ENCODE measurements around the gene DNMT3A.

DNMT3A gene

DNA sequence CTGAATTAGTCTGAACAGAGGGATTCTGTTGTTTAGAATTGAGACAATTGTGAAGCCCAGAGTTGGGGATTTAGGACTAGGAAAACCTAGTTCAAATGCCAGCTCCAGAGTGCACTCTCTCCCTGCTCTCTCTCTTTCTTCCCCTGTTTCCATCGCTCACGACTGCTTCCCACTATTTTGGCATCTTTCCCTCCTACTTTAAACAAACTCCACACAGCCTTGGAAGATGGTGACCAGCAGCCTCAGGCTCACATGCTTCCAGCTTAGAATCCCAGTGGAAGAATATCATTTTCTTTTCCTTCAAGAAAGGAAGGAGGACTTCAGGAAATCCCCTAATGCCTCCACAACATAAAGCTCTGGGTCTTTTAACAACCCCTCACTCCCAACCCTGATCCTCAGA, 6.1 kb upstream of the DNMT3A start:
- no peak for FAIRE-seq

DNA sequence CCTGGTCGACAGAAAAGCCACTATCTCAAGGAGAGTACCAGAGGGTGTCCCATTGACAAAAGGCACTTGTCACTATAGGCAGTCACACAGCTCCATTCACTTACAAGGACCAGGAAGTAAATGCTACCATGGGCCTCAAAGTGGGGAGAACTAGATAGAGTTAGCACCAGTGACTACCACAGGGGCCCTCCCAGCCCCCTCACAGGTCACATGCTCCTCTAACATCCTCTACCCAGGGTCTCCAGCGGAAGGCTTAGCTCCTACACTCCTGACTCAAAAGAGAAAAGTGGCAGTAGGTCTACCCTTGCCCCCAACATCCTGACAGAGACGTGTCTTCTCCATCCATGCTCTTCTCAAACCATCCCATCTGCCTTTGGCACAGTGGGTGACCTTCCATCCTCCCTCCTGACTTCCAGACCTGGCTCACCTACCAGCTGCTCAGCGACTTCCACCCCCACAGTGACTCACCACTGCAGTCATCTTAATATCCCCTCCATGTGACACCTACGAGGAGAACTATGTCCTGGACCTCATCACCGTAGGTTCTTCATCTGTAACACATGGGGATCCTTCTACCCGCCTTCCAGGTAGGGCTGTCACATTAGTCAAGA, 5.6 kb upstream of the DNMT3A start:
- no peak for DNase-seq (ENCODE audit: extremely low spot score, insufficient read length, low read depth)
- FAIRE-seq: no peak

More for the DNA sequence above, 6.1 kb upstream of the DNMT3A start:
- DNase-seq (ENCODE audit: extremely low spot score, insufficient read length, low read depth): no peak

DNA sequence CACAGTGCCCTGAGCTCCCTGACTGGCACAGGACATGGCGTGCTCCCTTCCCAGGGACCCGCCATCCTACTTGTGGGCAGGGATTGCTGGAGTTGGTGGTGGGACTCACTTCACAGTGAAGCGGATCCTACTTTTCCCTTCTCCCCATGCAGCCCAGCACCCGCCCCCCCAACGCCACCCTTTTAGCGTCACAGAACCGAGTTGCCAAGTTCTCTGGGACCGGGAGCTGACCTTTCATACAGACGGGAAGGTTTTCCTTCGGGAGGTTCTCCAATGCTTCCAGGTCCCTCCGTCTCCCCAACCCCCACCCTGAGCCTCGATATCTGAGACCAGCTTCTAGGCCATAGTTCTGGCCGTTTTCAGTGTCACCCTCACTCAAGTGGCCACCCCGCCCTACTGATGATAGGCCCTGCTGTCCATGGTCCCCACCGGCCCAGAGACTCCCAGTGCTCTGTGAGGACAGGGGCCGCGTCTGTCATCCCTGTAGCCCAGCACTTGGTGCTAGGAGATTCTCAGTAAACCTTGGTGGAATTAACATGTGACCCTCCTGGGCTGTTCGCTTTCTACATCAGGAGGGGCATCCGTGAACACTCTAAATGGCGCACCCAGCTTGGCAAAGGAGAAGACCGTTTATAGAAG, 1.6 kb upstream of the DNMT3A start:
- FAIRE-seq (no peak), DNase-seq (ENCODE audit: extremely low spot score, insufficient read length, low read depth) (no peak)

DNA sequence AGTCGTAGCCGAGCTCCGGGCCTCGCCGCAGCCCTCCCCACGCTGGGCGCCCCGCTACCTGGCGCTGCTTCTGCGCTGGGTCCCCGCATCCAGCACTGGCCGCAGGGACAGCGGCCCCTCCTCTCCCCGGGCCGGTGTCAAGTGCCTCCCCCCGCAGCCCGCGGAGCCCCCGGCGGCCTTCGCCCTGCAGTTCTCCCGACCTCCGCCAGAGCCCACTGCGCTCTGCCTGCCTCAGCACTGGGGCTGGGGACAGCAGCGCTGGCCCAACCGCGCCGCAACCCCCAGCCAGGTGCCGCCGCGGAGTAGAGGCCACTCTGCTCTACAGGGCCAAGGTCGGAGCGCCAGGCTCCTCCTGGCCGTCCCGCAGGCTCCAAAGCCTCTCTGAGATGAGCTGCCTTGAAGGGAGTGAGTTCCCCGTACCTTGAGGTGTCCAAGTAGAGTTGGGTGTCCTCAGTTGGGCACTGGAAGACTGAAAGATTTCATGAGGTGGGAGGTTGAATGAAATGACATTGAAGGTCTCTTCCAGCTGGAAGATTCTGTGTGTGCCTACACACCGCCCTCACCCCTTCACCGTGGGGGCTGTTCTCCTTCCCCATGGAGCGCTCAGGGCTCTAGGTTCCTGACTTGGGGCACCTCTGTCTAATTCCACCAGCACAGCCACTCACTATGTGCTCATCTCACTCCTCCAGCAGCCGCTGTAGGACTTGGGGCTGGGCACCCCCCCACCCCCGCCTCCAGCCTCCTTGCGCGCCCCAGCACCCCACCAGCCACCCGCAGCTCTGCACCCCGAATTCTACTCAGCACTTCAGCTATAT, 854 bp upstream of the DNMT3A start:
- FAIRE-seq (peak; percentile 84), DNase-seq (ENCODE audit: extremely low spot score, insufficient read length, low read depth) (peak; percentile 89)

DNA sequence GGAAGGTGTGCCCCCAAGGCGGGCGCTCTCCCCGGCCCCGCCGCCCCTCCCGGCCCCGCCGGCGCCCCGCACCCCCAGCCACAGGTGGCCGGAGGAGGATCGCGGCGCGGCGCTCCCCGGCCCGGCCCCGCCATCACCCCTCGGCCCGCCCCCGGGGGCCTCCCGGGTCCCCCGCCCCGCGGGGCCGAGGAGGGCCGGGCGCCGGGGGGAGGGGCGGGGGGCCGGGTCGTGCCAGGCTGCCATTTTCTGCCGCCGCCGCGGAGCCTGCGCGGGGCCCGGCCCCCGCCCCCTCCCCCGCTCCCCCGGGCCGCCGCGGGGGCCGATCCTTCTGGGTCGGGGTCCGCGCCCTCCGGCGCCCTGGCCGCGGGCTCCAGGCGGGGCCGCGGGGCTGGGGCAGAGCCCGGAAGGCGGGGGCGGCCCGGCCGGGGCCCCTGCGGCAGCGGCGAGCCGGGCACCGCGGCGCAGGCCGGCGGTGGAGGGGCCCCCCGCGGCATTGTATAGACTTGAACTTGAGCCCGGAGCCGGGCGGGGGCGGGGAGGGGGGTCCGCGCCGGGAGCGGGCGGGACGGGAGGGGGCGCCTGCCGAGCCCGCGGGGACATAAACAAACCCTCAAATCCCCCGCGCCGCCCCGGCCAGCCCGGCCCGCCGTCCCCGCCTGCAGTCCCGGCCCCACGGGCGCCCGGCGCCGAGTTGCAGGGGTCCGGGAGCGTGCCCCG, 556 bp downstream of the DNMT3A start:
- DNase-seq (ENCODE audit: extremely low spot score, insufficient read length, low read depth) (no peak), FAIRE-seq (no peak)

DNA sequence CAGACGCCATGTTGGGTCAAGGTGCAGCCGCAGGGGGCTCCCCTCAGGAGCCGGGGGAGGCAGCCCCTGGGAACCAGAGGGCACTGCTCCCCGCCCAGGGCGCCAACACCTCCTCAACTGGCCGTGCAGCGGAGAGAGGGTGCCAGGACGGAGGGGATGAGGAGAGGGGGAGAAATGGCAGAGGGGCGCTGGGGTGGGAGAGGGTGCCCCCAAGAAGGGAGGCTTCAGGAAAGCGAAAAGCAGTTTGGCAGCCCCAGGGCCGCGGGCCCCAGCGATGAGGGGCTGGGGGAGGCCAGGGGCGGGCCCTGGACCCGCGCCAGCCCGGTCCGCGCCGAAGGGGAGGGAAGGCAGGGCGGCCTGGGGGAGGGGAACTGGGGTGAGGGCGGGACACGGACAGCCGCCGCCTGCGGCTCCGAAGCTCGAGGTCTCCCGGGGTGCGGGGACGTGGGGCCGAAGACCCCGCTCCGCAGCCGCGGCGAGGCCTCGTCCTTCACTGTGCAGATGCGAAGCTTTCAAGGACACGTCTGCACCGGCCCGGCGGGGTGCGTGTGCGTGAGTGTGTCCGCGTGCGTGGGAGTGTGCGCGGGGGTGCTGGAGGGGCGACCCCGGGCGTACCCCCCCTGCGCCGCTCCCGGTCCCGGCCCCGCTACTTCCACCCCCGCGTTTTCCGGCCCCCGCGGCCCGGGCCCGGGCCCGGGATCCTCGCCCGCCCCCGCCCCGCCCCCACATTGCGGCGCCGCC, 1.4 kb downstream of the DNMT3A start:
- DNase-seq (ENCODE audit: extremely low spot score, insufficient read length, low read depth): no peak

DNA sequence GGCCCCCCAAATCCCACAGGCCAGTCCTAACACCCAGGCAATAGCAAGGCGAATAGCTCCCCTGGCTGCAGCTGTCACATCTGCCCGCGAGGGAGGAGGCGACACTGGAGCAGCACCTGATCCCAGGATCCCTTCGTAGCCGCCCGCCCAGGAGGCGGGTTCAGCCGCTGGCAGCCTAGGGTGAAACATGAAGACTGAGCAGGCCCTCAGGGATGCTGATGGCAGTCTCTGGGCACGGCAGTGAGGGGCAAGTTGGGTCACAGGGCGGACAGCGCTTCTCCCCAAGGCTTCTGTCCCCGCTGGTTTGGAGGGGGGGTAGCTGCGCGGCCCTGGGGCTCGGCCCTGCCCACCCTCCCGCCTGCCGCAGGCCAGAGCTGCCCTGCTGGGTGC, 1.9 kb downstream of the DNMT3A start:
- FAIRE-seq (no peak), DNase-seq (ENCODE audit: extremely low spot score, insufficient read length, low read depth) (no peak)

More for the DNA sequence above, 1.4 kb downstream of the DNMT3A start:
- no peak for FAIRE-seq

DNA sequence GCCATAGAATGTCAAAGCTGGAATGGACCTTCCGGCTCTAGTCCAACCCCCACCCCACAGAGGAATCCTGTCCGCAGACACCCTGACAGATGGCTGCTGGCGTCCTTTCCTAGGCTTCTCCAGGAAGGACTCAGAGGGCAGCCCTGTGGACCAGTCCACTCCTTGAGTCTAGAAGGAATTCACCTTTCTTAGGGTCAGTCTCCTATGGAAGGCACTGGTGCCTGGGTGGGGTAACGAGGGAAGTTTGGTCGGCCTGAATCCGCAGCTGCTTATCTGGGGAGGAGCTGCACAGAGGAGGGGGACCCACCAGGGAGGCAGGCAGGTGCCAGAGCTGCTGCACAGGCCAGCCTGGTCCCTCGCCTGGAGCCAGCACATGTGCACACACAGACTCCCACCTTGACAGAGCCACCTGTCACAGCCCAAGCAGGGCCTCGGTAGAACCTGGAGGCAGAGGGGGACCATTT, 2.5 kb downstream of the DNMT3A start:
- FAIRE-seq (no peak), DNase-seq (ENCODE audit: extremely low spot score, insufficient read length, low read depth) (no peak)

DNA sequence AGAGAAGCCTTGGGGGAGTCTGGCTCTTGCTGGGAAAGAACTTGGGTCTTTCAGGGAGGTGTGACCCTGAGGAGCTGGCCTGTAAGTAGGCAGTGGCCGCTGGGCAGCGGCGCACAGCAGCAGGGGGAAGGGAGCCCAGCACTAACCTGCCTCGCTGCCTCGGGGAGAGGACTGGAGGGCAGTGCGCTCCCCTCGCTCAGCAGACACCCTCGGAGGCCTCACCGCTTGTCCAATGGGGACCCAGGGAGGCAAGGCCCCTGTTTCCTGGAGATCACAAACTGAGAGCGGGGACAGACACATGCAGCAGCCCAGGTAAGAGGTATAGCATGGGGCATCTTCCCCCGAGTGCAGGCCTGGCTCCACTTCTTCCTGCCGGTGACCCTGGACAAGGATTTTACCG, 3.3 kb downstream of the DNMT3A start:
- DNase-seq (ENCODE audit: extremely low spot score, insufficient read length, low read depth) (no peak), FAIRE-seq (no peak)

DNA sequence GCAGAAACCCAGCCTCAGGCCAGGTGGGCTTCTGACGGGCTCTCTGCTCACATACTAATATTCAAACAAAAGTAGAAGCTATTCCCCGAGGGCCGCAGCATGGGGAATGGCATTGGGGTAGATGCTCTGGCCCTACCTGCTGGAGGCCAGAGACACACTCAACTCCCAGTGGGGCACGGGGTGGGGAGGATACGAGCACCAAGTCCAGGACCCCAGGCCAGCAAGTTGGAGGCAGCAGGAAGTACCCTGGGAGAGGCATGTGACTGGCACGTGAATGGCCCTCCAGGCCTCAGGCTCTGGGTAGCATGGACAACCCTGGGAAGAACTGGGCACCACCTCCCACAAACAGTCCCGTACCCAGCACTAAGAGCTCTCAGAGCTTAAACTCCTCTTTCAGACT, 3.8 kb downstream of the DNMT3A start:
- no peak for FAIRE-seq

DNA sequence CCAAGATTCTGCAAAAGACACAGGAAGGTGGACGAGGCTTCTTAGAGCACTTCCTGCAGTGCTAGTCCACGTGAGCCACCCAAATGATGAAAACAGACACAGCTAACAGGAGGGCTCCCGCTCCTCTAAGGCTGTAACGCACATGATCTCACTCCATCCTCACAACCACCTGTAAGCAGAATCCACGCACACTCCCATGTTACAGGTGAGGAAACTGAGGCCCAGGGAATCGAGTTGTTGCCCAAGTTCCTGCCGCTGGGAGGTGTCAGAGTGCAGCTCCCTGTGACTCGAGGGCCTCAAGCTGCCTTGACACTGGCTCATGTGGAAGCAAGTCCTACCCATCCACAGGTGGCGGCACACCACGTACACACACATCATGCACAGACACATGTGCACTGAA, 4.4 kb downstream of the DNMT3A start:
- no peak for DNase-seq (ENCODE audit: extremely low spot score, insufficient read length, low read depth)
- FAIRE-seq: no peak

More for the DNA sequence above, 3.8 kb downstream of the DNMT3A start:
- DNase-seq (ENCODE audit: extremely low spot score, insufficient read length, low read depth): no peak

DNA sequence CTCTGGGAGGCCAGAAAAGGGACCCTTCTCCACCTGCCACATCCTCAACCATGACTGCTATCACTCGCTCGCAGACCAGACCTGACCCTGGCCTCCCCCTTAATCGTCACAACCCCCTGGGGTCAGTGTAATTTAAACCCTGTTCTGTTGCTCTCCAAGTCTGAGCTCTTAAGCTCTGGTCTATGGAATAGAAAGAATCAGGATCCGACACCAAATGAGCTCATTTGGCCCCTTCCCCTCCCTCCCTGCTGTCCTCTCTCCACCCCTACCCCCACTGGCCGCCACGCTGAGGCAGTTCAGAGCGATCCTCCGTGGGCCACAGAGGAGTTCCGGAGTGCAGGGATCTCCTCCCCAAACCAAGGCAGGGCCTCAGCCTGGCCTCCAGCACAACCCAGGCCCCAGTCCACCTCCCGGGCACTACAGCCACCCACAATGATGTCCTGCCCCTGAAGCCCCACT, 5.3 kb downstream of the DNMT3A start:
- FAIRE-seq: no peak

DNA sequence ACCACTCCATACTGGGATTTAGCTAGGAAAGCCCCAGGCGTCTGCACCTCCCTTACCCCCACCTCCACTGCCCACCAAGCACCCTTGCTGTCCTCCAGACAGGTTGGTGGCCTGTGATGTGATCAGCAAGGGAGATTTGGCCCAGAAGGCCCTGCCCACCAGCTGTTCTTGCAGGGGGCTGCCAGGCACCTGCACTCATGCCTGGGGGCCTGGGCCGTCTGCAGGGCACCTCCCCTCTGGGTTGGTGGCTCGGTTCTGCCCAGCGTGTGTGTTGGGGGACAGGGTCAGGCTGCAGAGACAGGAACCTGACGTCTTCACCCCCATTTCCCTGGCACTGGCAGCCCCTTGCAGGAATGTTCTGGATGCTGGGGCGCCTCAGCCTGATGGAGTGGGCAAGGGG, 5.8 kb downstream of the DNMT3A start:
- FAIRE-seq (no peak), DNase-seq (ENCODE audit: extremely low spot score, insufficient read length, low read depth) (no peak)

More for the DNA sequence above, 5.3 kb downstream of the DNMT3A start:
- DNase-seq (ENCODE audit: extremely low spot score, insufficient read length, low read depth): no peak

DNA sequence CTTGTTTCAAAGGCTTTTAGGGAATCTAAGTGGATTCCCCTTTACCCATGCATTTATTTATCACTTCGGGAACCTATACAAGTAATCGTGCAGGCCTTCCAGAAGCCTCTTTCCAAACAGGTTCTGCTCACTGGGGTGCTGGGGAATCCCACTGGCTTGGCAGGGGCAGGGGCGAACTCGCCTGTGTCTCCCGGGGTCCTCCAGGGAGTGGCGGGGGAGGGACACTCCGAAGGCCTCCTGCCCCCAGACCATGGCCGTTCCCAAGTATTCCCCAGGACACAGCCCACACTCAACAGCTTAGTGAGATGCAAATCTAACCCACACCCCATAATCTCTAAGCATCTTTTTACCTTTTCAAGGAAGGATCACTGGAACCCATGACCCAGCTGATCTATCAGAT, 6.5 kb downstream of the DNMT3A start:
- no peak for DNase-seq (ENCODE audit: extremely low spot score, insufficient read length, low read depth)
- FAIRE-seq: no peak

DNA sequence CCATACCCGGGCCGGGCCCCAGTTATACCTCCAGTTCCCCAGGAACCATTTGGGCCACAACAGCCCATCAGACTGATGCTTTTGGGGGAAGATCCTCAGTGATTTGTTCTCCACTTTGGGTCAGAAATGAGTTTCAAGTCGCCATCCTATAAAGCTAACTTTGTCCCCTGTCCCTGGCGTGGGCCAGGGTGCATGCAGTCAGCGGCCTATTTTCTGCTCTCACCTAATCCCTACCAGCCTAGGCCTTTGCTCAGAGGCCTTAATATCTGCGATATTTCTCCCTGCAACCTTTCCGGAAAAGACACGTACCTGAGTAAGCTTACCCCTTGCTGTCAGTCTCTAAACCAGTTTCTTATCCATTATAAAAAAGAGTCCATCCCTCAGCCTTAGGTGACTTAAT, 7.2 kb downstream of the DNMT3A start:
- no peak for DNase-seq (ENCODE audit: extremely low spot score, insufficient read length, low read depth)
- FAIRE-seq: no peak

DNA sequence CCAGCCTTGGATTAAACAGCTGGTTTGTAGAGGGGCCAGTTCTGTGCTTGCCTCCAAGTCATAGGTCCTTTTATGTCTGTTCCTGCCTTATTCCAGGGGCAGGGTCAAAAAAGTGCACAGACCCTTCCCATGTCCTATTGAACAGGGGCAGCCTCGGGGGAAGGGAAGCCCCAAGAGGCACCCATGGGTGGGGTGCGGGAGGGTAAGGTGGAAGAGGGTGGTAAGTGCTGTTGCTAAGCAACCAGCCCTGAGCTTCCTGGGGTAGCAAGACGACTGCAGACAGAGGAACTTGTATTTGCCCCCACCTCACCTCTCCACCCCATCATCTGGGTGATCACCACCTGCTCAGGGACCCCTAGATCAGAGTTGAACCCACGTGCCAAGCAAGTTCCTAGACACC, 7.7 kb downstream of the DNMT3A start:
- FAIRE-seq: no peak
- no peak for DNase-seq (ENCODE audit: extremely low spot score, insufficient read length, low read depth)

DNA sequence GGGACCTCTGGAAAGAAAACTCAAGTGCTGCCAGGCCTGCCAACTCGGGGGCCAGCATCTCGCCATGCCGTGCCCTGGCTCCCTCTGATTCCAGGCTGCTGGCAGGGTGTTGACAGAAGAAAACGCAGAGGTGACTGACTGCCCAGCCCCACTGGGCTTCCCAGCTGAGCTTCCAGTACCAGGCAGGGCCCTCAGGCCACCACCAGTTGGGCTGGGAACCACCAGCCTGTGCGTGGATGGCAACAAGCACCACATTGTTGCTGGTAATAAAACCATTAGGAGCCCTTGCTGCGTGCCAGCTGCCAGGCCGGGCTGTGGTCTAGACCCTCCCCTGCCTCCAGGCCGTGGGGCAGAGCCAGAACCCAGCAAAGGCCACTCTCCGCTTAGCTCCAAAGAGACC, 9.2 kb downstream of the DNMT3A start:
- DNase-seq (ENCODE audit: extremely low spot score, insufficient read length, low read depth) (no peak), FAIRE-seq (no peak)

DNA sequence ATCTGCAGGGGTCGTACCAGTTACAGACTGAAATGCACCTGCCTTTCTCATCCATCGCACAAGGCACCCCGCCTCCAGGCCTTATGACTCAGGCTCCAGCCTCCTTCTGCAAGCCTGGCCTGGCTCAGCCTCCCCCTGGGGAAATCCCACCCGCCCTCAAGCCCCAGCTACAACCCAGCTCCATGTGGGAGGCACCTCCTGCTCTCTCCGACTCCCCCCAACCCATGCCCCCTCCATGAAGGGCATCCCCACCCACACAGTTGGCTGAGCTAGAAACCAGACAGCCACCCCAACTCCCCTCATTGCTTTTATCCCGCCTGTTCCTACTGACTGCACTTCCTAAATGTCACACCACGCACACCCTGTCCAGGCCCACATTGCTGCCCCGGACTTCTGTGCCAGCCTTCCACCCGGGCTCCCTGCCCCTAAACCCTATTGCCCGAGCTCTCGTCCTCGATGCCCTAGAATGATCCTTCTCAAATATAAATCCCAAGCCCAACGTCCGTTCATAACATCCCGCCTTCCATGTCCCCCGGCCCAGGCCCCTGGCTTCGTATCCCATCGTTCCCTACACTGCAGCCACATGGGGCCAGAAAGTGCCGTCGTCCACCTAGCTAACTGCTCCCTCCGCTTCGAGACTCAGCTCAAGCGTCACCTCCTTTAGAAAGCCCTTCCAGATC, 9.9 kb downstream of the DNMT3A start:
- no peak for FAIRE-seq

DNA sequence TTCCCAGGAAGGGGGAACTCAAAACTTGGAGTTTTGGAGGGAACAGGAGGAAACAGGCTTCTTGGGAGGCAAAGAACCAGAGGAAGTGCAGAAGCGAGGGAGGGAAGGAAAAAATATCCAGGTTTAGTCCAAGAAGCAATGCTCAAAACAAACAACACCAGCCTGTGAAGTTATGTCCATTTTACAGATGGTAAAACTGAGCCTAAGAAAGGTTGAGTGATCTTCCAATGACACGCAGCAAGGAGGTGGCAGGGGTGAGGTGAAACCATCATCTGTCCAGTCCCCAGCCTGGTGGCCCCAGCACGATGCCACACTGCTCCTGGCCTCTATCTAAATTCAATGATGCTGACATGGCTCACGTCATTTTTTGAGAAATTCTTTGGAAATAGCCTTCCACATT, 10.8 kb downstream of the DNMT3A start:
- FAIRE-seq: no peak
- DNase-seq (ENCODE audit: extremely low spot score, insufficient read length, low read depth): no peak

More for the DNA sequence above, 9.9 kb downstream of the DNMT3A start:
- DNase-seq (ENCODE audit: extremely low spot score, insufficient read length, low read depth): no peak
